Ishikawa (cell line): ENCODE measurements around the gene CFAP61.

Experiments
- CEBPB ChIP-seq: IDR thresholded peaks from 2 replicates; pipeline ENCODE4 v1.6.1; 2012
- CREB1 ChIP-seq: IDR thresholded peaks from 2 replicates; pipeline ENCODE4 v1.6.1; 2012; ENCODE audit warnings: low read depth
- EGR1 ChIP-seq: IDR thresholded peaks from 2 replicates; pipeline ENCODE4 v1.6.1; 2012
- EP300 ChIP-seq: IDR thresholded peaks from 2 replicates; pipeline ENCODE4 v1.6.1; 2012; ENCODE audit warnings: borderline replicate concordance
- FOXM1 ChIP-seq: IDR thresholded peaks from 2 replicates; pipeline ENCODE4 v1.6.1; 2012; ENCODE audit warnings: low read depth, borderline replicate concordance
- NFIC ChIP-seq: IDR thresholded peaks from 2 replicates; pipeline ENCODE4 v1.6.1; 2012
- RAD21 ChIP-seq: IDR thresholded peaks from 2 replicates; pipeline ENCODE4 v1.6.1; 2012; ENCODE audit warnings: low read depth
- REST ChIP-seq: IDR thresholded peaks from 2 replicates; pipeline ENCODE4 v1.6.1; 2012; ENCODE audit warnings: low read depth, mild to moderate bottlenecking
- TAF1 ChIP-seq: IDR thresholded peaks from 2 replicates; pipeline ENCODE4 v1.6.1; 2012; ENCODE audit warnings: low read depth, mild to moderate bottlenecking
- TCF12 ChIP-seq: IDR thresholded peaks from 2 replicates; pipeline ENCODE4 v1.6.1; 2012; ENCODE audit warnings: low read depth
- YY1 ChIP-seq: IDR thresholded peaks from 2 replicates; pipeline ENCODE4 v1.6.1; 2012; ENCODE audit warnings: low read depth
- TF ChIP-seq, protein P1 (sequence below): IDR thresholded peaks from 2 replicates; pipeline ENCODE4 v1.6.1; 2012

DNA sequence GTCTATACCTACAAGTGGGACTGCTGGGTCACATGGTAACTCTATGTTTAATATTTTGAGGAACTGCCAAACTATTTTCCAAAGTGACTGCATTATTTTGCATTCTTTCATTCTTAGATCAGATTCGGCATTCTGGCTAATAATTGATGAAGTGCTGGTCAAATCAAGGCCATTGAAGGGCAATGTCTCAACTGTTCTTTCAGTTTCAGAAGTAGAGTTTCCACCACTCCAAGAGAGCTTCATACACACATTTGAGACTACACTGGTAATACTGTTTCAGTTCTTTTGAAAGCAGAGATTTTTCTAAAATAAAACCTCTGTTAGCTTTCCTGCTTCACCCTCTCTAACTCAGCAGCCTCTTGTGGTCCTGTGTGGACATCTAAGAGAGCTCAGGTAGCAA lies 154.5 kb downstream of the CFAP61 start:
- TF ChIP-seq TCF12, result no peak
- no peak for TF ChIP-seq EGR1
- no peak for TF ChIP-seq REST
- no peak for TF ChIP-seq TAF1
- TF ChIP-seq YY1, result no peak
- TF ChIP-seq EP300, result no peak
- TF ChIP-seq CREB1, result no peak
- no peak for TF ChIP-seq RAD21
- TF ChIP-seq, protein P1, sequence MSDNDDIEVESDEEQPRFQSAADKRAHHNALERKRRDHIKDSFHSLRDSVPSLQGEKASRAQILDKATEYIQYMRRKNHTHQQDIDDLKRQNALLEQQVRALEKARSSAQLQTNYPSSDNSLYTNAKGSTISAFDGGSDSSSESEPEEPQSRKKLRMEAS, result no peak
- no peak for TF ChIP-seq CEBPB
- TF ChIP-seq FOXM1, result no peak
- no peak for TF ChIP-seq NFIC
